ENCODE results near the gene STK10. TPM values are rescaled to one million over a fixed set of nuclear protein-coding genes. Genes with fewer than 3 reads are reported as not detected.

Gene STK10
- total and polyA plus RNA-seq, 9 of the 15 experiments (the other 6 are each of a cell fraction or from before 2014, with no cell fraction given): 0.30 to 6.7 (median 2.4) TPM

- TF ChIP-seq MGA (IDR thresholded peaks at IDR 0.05) (peak; percentile 33; the same call in 1 of the 2 replicates), FOXK1 (CRISPR knock-in tag; IDR thresholded peaks at IDR 0.05; ENCODE audit: borderline replicate concordance) (no peak), TFAM (CRISPR knock-in tag; conservative IDR thresholded peaks at IDR 0.05) (no peak), MAZ (CRISPR knock-in tag; conservative IDR thresholded peaks at IDR 0.05 in 1 of 2, IDR thresholded peaks at IDR 0.05 in 1 of 2) (no peak), ZEB2 (IDR thresholded peaks at IDR 0.05) (no peak), RBM25 (IDR thresholded peaks at IDR 0.05; ENCODE audit: low read depth, low read length, severe bottlenecking) (no peak), IRF9 (tag; IDR thresholded peaks at IDR 0.05) (no peak), TFAP4 (CRISPR knock-in tag; IDR thresholded peaks at IDR 0.05; ENCODE audit: borderline replicate concordance) (peak; percentile 69), ZNF274 (IDR thresholded peaks at IDR 0.05; ENCODE audit: borderline replicate concordance, low read depth, low read length) (no peak), SRF (CRISPR knock-in tag; IDR thresholded peaks at IDR 0.05) (no peak), TAL1 (IDR thresholded peaks at IDR 0.05) (peak; percentile 61; the same call in 1 of the 2 replicates), ZNF57 (CRISPR knock-in tag; IDR thresholded peaks at IDR 0.05) (no peak), HDAC8 (tag; IDR thresholded peaks at IDR 0.05) (no peak), STAT5A (IDR thresholded peaks at IDR 0.05; ENCODE audit: borderline replicate concordance, low read length) (0 out of 2 replicates have a peak, but pooled peaks have one; percentile 22), POU5F1 (IDR thresholded peaks at IDR 0.05; ENCODE audit: borderline replicate concordance, low read depth, low read length, partially characterized antibody) (no peak)
Measured at GRCh38 chr5:172147857-172148256, 40.2 kb downstream of the STK10 start (continued).
